K562 (cell line): Measurements from ENCODE around the gene BRF1. TPM values are rescaled to one million over a fixed set of nuclear protein-coding genes. Genes with fewer than 3 reads are reported as not detected.

Experiments
- ATAC-seq: fragments of 200-7000 bp; cut with Tn5 transposase; 3 replicates; pipeline ENCODE4 v1.9.1; 2020; ENCODE audit warnings: moderate library complexity
- BruUV-seq: library from RNA; stranded (reverse); fragments of 400-500 nt; replicated peaks from 2 replicates; lab custom pipeline; 2021; lab: Mats Ljungman, UMichigan
- CTCF ChIA-PET: fragments of 300-600 bp; formaldehyde crosslinking; extraction: SDS; loops from one replicate; lab custom pipeline; 2021; ENCODE audit warnings: low intra/inter-chr PET ratio; lab: Yijun Ruan, JAX
- POLR2A ChIA-PET: fragments of 300-600, 350-650 bp; sonication (Branson Sonifier 250); formaldehyde crosslinking; extraction: SDS; loops from one replicate; lab custom pipeline; 2021; ENCODE audit warnings: antibody characterized with exemption, inconsistent platforms; lab: Yijun Ruan, JAX
- DNase-seq, 4 experiments: peaks; one replicate each; pipeline versions ENCODE4 v3.0.0 to v3.0.0-alpha.2; 2011 to 2018; ENCODE audit warnings: low spot score in 3 of 4, mixed read lengths in 3 of 4; ENCODE audit errors: extremely low read depth in 1 of 4
- FAIRE-seq: peaks from 2 replicates; lab custom pipeline; 2011; peaks lifted over from hg19 to GRCh38; lab: Jason Lieb, UNC
- H2AFZ ChIP-seq: 2 replicates; pipeline ENCODE4 v1.6.0; 2011; ENCODE audit warnings: low read depth, low read length, control low read depth, inconsistent platforms
- H3K27ac ChIP-seq: fragments of 200-600 bp; 3 replicates; pipeline ENCODE4 v1.8.0; 2011; ENCODE audit warnings: low read depth, mild to moderate bottlenecking, control low read depth, inconsistent platforms, low read length, moderate library complexity, mixed read lengths; ENCODE audit errors: extremely low read depth
- H3K27me3 ChIP-seq, 2 experiments: fragments of 300-600 bp in 1 of 2; 2 replicates in 1 of 2; 3 replicates in 1 of 2; pipeline versions ENCODE4 v1.6.0 to v1.8.0; 2011; ENCODE audit warnings: inconsistent platforms in 2 of 2, low read length in 2 of 2, mild to moderate bottlenecking in 1 of 2, mixed read lengths in 1 of 2, moderate library complexity in 1 of 2; ENCODE audit not compliant: control insufficient read depth in 2 of 2, insufficient read depth in 2 of 2
- H3K36me3 ChIP-seq: fragments of 300-600 bp; 3 replicates; pipeline ENCODE4 v1.8.0; 2011; ENCODE audit warnings: mild to moderate bottlenecking, low read length, inconsistent platforms; ENCODE audit not compliant: control insufficient read depth, insufficient read depth
- H3K4me1 ChIP-seq, 2 experiments: fragments of 200-600 bp in 1 of 2; replicated peaks in 1 of 2; 2 replicates in 1 of 2; 3 replicates in 1 of 2; pipeline versions ENCODE4 v1.5.1 to v1.8.0; 2011; ENCODE audit warnings: inconsistent platforms in 2 of 2, low read length in 2 of 2, mild to moderate bottlenecking in 1 of 2, mixed read lengths in 1 of 2, moderate library complexity in 1 of 2; ENCODE audit not compliant: control insufficient read depth in 2 of 2, insufficient read depth in 2 of 2
- H3K4me2 ChIP-seq: 2 replicates; pipeline ENCODE4 v1.6.1; 2011; ENCODE audit warnings: low read length, control low read depth, inconsistent platforms, mixed read lengths; ENCODE audit not compliant: insufficient read depth
- H3K4me3 ChIP-seq: fragments of 200-600 bp; sonication (generic), shearing (Covaris generic); 2 replicates; pipeline ENCODE4 v1.5.1; 2016; ENCODE audit warnings: control low read depth, inconsistent platforms
- H3K79me2 ChIP-seq: fragments of 200-600 bp; 3 replicates; pipeline ENCODE4 v1.8.0; 2011; ENCODE audit warnings: low read length, inconsistent platforms; ENCODE audit not compliant: control insufficient read depth, insufficient read depth
- H3K9ac ChIP-seq, 2 experiments: 2 replicates each; pipeline versions ENCODE4 v1.6.0 to v1.6.1; 2011; ENCODE audit warnings: low read depth in 2 of 2, low read length in 2 of 2, control low read depth in 1 of 2, inconsistent platforms in 1 of 2, mild to moderate bottlenecking in 1 of 2, mixed read lengths in 1 of 2; ENCODE audit not compliant: insufficient read depth in 1 of 2
- H3K9me1 ChIP-seq: one replicate; pipeline ENCODE4 v1.6.0; 2011; ENCODE audit warnings: inconsistent platforms, mild to moderate bottlenecking, low read length, moderate library complexity; ENCODE audit not compliant: control insufficient read depth, insufficient read depth
- H3K9me3 ChIP-seq: replicated peaks from 2 replicates; pipeline ENCODE4 v1.5.1; 2011; ENCODE audit warnings: low read depth, low read length, inconsistent platforms; ENCODE audit not compliant: control insufficient read depth, insufficient read depth
- H4K20me1 ChIP-seq: replicated peaks from 2 replicates; pipeline ENCODE4 v1.6.1; 2011; ENCODE audit warnings: low read length, inconsistent platforms, mixed read lengths; ENCODE audit not compliant: control insufficient read depth, insufficient read depth
- RBM17 ChIP-seq: fragments of 200-400 bp; formaldehyde crosslinking; IDR thresholded peaks from 2 replicates; pipeline ENCODE4 v1.6.1; 2017; ENCODE audit warnings: low read depth, mild to moderate bottlenecking, low read length, borderline replicate concordance
- ZBTB26 ChIP-seq: fragments of 450-650 bp; formaldehyde crosslinking; IDR thresholded peaks from 2 replicates; pipeline ENCODE4 v1.4.0; 2022; ENCODE audit warnings: missing genetic modification characterization
- ZNF263 ChIP-seq: sonication (generic); formaldehyde crosslinking; IDR thresholded peaks from 2 replicates; pipeline ENCODE4 v1.8.0; 2022; ENCODE audit warnings: mild to moderate bottlenecking, missing genetic modification reagents, borderline replicate concordance
- ZNF507 ChIP-seq: conservative IDR thresholded peaks from 2 replicates; pipeline ENCODE4 v1.6.1; 2017; ENCODE audit warnings: missing genetic modification characterization, missing compliant biosample characterization
- WGBS: fragments of 100-300 bp; shearing (Covaris generic); methylation state at CpG from one replicate; pipeline ENCODE4 v1.1.6; 2016; ENCODE audit warnings: low coverage, mixed read lengths; ENCODE audit not compliant: insufficient coverage; ENCODE audit errors: missing lambda C conversion rate; 5-methylcytosine and 5-hydroxymethylcytosine counted together
- in situ Hi-C: fragments of 300-500 bp; cut with MboI; formaldehyde crosslinking; loops from 4 replicates; pipeline ENCODE4 v1.15.0; 2018; ENCODE audit warnings: inconsistent platforms, mixed read lengths
- intact Hi-C: fragments of 100-400 bp; cut with micrococcal nuclease; formaldehyde crosslinking; loops from 2 replicates; pipeline ENCODE4 v1.14.2; 2022
- polyA plus RNA-seq, 8 experiments: library from polyadenylated mRNA; depleted of rRNA in 4 of 8; stranded (reverse) in 5 of 8; unstranded in 3 of 8; fragments of >200 nt; fragmentation: Nextera tagmentation in 2 of 8; fragmentation: Illumina TruSeq in 1 of 8; extraction: Ambion mirVana in 2 of 8; extraction: Trizol in 1 of 8; gene quantifications; 2 replicates each; pipeline versions ENCODE4 v1.2.1 to v1.2.3, GENCODE V29; 2011 to 2014; ENCODE audit warnings: inconsistent platforms in 1 of 8, missing spikeins in 1 of 8
- total RNA-seq, 7 experiments: library from RNA; depleted of rRNA in 6 of 7; stranded (reverse); fragments of >200 nt in 6 of 7; fragmentation: Illumina TruSeq in 2 of 7; extraction: Trizol in 2 of 7; gene quantifications; 2 replicates each; pipeline versions ENCODE4 v1.2.1 to v1.2.3, GENCODE V29; 2011 to 2021; ENCODE audit warnings: low replicate concordance in 1 of 7

The BRF1 gene
- total and polyA plus RNA-seq, 9 of the 15 experiments (the other 6 are each of a cell fraction or from before 2014, with no cell fraction given), result 0.14 to 24.6 (median 8.2) TPM

- no peaks in the 10 kb centered on the region for H3K36me3 ChIP-seq
- H3K9me1 ChIP-seq, result no peaks in the 10 kb centered on the region
- ChIA-PET POLR2A (no interaction called here), CTCF (no interaction called here)
- H3K4me3 ChIP-seq, result no peak overlapping the region
- in situ Hi-C loops, result loop anchor here (5.0 to 10.0 kb wide), 2 partner anchors 67 to 75 kb away; no protein-coding TSS in a partner anchor
- intact Hi-C loops, result no loop called here
- FAIRE-seq (no peak), DNase-seq (no peak), ATAC-seq (no peak)
- H3K79me2 ChIP-seq, result no peaks in the 10 kb centered on the region; the same call in 2 of the 3 replicates
- WGBS, result 88% methylated on average over 8 of the region's 11 CpGs
- no peak overlapping the region for H3K27ac ChIP-seq
- peaks cover 0 to 7% of the 10 kb centered on the region in 2 experiments; a peak in 2 of 5 replicates for H3K4me1 ChIP-seq
- no peaks in the 10 kb centered on the region for H3K9me3 ChIP-seq
- BruUV-seq, result no TSS peak
- H3K27me3 ChIP-seq, result no peaks in the 10 kb centered on the region
- no peak for TF ChIP-seq ZBTB26 (CRISPR knock-in tag)
- TF ChIP-seq ZNF263 (CRISPR knock-in tag), result no peak
- no peak for TF ChIP-seq ZNF507
- no peak for TF ChIP-seq RBM17
- H4K20me1 ChIP-seq, result no peaks in the 10 kb centered on the region
- no peak overlapping the region for H3K4me2 ChIP-seq
- H3K9ac ChIP-seq, result no peak overlapping the region
- no peak overlapping the region for H2AFZ ChIP-seq
Measured at GRCh38 chr14:105269405-105269804, 31.4 kb downstream of the BRF1 start.
